Measurements from ENCODE around the gene SUCLG2. TPM values are rescaled to one million over a fixed set of nuclear protein-coding genes. Genes with fewer than 3 reads are reported as not detected.

The SUCLG2 gene
- total and polyA plus RNA-seq, 12 donors: 28.3 to 122 (median 97.4) TPM

DNA sequence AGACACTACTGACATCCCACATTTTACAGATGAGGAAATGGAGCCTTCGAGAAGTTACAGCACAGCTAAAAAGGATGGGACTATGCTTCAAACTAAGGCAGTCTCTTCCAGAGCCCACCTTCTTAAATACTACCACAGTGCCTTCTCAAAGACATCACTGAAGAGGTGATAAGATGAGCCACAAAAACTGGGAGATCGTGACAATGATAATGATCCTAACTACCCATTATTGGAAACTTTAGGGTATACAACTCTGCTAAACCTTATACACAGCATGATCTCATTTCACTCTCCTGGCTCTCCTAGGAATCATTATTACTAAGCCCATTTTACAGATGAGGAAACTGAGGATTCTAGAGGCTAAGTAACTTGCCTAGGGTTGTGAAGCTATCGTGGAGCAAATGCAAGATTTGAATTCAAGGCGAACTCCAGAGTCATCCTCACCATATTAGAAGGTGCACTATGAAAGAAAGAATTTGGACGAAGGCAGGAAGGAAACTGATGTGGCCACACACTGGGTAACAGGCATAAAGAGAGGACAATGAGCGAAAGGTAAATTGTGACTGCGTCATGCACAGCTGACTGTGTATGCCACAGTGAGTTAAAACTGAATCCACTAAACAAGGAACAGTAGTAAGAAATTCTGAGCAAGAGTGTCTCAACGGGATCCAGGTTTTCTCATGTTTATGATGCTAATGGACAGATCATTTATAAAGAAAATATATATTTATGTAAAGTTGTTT lies 55.4 kb downstream of the SUCLG2 start:
- 94 to 96% methylated on average over 8 of the region's 8 CpGs for WGBS, 2 donors

GRCh38 chr3:67595424-67595823 lies 59.0 kb downstream of the SUCLG2 start:
- no peak overlapping the region for H3K27ac ChIP-seq
- DNase-seq (no peak), ATAC-seq (no peak)
- peaks cover 0 to 25% (median 5%) of the 10 kb centered on the region in 9 donors for H3K36me3 ChIP-seq
- peaks cover 0 to 4% (median 0%) of the 10 kb centered on the region in 9 donors for H3K4me1 ChIP-seq
- H3K27me3 ChIP-seq: no peaks in the 10 kb centered on the region
- H3K9me3 ChIP-seq: no peaks in the 10 kb centered on the region
- intact Hi-C loops (cut with DNase I): no loop called here
- WGBS, 2 donors: 96 to 97% methylated on average over 3 of the region's 3 CpGs
- no peak overlapping the region for H3K4me3 ChIP-seq
- TF ChIP-seq, protein P1, sequence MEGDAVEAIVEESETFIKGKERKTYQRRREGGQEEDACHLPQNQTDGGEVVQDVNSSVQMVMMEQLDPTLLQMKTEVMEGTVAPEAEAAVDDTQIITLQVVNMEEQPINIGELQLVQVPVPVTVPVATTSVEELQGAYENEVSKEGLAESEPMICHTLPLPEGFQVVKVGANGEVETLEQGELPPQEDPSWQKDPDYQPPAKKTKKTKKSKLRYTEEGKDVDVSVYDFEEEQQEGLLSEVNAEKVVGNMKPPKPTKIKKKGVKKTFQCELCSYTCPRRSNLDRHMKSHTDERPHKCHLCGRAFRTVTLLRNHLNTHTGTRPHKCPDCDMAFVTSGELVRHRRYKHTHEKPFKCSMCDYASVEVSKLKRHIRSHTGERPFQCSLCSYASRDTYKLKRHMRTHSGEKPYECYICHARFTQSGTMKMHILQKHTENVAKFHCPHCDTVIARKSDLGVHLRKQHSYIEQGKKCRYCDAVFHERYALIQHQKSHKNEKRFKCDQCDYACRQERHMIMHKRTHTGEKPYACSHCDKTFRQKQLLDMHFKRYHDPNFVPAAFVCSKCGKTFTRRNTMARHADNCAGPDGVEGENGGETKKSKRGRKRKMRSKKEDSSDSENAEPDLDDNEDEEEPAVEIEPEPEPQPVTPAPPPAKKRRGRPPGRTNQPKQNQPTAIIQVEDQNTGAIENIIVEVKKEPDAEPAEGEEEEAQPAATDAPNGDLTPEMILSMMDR (IDR thresholded peaks at IDR 0.05): no peak

More for the DNA sequence above, 55.4 kb downstream of the SUCLG2 start:
- Histone ChIP-seq H3K4me3 (no peak overlapping the region), H3K4me1 (peaks cover 0 to 14% (median 4%) of the 10 kb centered on the region in 9 donors), H3K36me3 (peaks cover 0 to 25% (median 11%) of the 10 kb centered on the region in 9 donors), H3K27ac (no peak overlapping the region), H3K27me3 (no peaks in the 10 kb centered on the region), H3K9me3 (no peaks in the 10 kb centered on the region)
- DNase-seq (no peak), ATAC-seq (no peak)
- intact Hi-C loops (cut with DNase I): no loop called here
- TF ChIP-seq, protein P1 (IDR thresholded peaks at IDR 0.05): no peak

DNA sequence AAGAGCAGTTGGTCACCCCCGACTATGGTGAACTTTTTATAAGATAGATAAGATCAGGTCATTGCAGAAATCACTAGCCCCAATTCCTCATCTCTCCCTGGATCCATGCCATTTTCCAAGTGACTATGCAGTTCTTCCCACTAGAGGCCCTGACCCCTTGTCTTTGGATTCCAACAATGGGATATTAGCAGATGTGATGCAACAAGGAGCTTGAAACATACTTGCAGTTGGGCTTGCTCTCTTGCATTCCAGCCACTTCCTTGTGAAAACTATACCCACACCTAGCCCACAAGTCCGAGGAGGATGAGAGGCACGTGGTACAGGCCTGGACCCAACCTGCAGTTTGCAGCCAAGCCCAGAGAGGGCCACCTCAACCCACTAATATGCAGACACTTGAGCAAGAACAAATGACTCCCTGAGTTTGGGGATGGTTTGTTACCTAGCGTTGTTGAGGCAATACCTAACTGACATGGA lies 60.6 kb downstream of the SUCLG2 start:
- Histone ChIP-seq H3K36me3 (peaks cover 0 to 18% (median 2%) of the 10 kb centered on the region in 9 donors), H3K4me3 (no peak overlapping the region), H3K9me3 (no peaks in the 10 kb centered on the region), H3K27ac (no peak overlapping the region), H3K4me1 (peaks cover 0 to 4% (median 0%) of the 10 kb centered on the region in 9 donors), H3K27me3 (no peaks in the 10 kb centered on the region)
- no peak for ATAC-seq
- TF ChIP-seq, protein P1 (IDR thresholded peaks at IDR 0.05): peak in 1 of 9 donors; percentile 13
- 90 to 93% methylated on average over 4 of the region's 4 CpGs for WGBS, 2 donors
- DNase-seq: no peak
- intact Hi-C loops (cut with DNase I): no loop called here

DNA sequence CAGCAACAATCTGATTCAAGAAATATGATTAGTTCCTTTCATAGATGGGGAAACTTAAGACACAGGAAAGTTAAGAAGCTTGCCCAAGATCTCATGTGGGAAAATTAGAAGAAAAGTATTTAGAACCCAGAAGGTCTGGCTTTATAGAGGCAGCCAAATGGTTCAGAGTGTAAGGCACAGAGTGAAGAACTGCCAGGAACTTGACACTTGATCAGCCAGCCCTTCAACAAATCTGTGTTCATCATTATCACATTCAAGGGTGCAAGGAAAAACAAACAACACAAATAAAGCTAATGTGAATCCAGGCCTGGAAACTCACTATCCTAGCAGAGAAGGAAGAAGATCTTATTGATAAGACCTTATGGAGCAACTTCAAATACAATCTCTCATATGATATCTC lies 62.4 kb downstream of the SUCLG2 start:
- ATAC-seq (no peak), DNase-seq (no peak)
- TF ChIP-seq, protein P1 (IDR thresholded peaks at IDR 0.05): no peak
- peaks cover 0 to 4% (median 0%) of the 10 kb centered on the region in 9 donors for H3K4me1 ChIP-seq
- no peaks in the 10 kb centered on the region for H3K27me3 ChIP-seq
- H3K9me3 ChIP-seq: no peaks in the 10 kb centered on the region
- H3K27ac ChIP-seq: no peak overlapping the region
- H3K4me3 ChIP-seq: no peak overlapping the region
- intact Hi-C loops (cut with DNase I): no loop called here
- H3K36me3 ChIP-seq: peaks cover 0 to 13% (median 0%) of the 10 kb centered on the region in 9 donors
